ENCODE data around the gene TRAF3. TPM values are rescaled to one million over a fixed set of nuclear protein-coding genes. Genes with fewer than 3 reads are reported as not detected.

The TRAF3 gene
- total RNA-seq, 2 experiments from 2014 or later = 39.1 to 40.2 TPM

DNA sequence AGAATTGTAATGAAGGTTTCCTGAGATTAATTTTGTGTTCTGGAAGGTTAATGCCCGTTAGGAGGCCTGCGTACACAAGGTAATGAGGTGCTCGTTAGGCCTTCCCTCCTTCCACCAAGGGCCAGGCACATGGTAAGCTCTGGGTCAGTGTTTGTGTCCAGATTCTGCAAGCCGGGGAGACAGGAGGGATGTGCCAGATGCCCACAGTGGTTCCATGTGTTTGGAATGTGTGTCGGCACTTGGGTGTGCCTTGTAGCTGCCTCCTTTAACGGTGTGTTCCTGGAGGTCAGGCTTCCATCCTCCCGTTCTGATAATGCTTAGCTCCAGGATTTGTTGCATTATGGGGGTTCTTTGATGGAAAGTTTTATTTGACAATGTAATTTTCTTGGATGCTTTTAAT is 5.7 kb downstream of the TRAF3 start:
- Mint-ChIP-seq H3K36me3 (ENCODE audit: low read depth) (peaks cover 36% of the 10 kb centered on the region), H3K4me3 (no peak overlapping the region), H3K9me3 (no peaks in the 10 kb centered on the region)

DNA sequence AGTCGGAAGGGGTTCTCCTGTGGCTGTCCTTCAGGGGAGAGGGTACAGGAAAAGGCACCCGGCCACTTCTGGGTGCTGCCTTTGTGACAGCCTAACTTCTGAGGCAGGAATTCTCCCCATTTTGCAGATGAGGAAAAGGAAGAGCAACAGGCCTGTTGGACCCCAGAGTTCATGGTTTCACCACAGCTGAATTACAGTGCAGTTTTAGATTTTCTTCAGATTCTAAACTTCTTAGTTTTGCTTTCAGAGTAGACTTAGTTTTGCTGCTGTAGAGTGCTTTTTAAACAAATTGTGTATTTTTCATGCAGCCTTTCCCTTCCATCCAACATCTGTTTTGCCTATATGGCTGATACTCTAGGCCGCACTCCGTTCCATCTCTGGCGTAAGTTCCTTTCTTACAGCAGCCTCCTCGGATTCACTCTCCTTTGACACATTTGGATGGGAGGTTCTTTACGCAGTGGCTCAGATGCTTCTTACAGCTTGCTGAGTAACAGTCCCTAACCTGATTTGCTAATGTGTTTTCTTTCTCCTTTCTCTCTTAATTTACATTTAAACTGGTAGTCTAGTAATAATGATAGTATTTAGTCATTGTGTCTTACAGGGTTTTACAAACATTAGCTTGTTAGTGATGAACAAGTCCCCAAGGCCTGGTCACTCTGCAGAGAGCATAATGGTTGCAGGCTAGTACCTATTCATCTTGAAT is 7.8 kb downstream of the TRAF3 start:
- CTCF ChIA-PET = interaction anchor here (1.5 kb wide), 1 partner anchor 10 kb away, joined by 7 read pairs; no protein-coding TSS in a partner anchor
- peaks cover 26% of the 10 kb centered on the region for H3K36me3 Mint-ChIP-seq (ENCODE audit: low read depth)

More for the DNA sequence above, 5.7 kb downstream of the TRAF3 start:
- Mint-ChIP-seq H3K4me1 (ENCODE audit: low read depth) (peaks cover 72% of the 10 kb centered on the region), H3K27ac (no peak overlapping the region), H3K27me3 (no peaks in the 10 kb centered on the region)
- ChIA-PET CTCF (no interaction called here), POLR2A (interaction anchor here (1.1 to 1.5 kb wide), 2 partner anchors 36 to 82 kb away, joined by 3 to 5 read pairs; no protein-coding TSS in a partner anchor)
- DNase-seq = no peak
- intact Hi-C loops (cut with micrococcal nuclease) = no loop called here
- TF ChIP-seq, protein P1, sequence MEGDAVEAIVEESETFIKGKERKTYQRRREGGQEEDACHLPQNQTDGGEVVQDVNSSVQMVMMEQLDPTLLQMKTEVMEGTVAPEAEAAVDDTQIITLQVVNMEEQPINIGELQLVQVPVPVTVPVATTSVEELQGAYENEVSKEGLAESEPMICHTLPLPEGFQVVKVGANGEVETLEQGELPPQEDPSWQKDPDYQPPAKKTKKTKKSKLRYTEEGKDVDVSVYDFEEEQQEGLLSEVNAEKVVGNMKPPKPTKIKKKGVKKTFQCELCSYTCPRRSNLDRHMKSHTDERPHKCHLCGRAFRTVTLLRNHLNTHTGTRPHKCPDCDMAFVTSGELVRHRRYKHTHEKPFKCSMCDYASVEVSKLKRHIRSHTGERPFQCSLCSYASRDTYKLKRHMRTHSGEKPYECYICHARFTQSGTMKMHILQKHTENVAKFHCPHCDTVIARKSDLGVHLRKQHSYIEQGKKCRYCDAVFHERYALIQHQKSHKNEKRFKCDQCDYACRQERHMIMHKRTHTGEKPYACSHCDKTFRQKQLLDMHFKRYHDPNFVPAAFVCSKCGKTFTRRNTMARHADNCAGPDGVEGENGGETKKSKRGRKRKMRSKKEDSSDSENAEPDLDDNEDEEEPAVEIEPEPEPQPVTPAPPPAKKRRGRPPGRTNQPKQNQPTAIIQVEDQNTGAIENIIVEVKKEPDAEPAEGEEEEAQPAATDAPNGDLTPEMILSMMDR (IDR thresholded peaks at IDR 0.05) = no peak
- ATAC-seq = no peak

DNA sequence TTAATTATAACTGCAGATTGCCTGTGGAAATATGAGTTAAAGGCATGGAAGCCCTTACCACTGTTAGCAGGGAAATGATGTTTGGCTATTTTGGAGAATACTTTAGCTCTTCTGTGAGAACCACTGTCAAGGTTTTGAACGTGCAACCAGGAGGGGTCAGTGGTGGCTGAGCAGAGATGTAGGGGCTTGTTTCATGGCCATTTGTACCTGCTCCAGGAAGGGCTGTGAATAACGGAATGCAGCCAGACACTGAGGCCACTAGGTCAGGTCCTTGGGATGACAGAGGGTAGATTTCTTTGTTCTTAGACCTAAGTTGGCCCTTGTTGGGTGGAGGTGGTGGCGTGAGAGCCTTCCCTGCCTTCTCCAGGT is 8.3 kb downstream of the TRAF3 start:
- TF ChIP-seq, protein P1 (IDR thresholded peaks at IDR 0.05) = no peak
- peak overlapping the region; percentile 40 for H3K27ac Mint-ChIP-seq

More for the DNA sequence above, 7.8 kb downstream of the TRAF3 start:
- Mint-ChIP-seq H3K4me3 (no peak overlapping the region), H3K27ac (peak overlapping the region; percentile 41), H3K4me1 (ENCODE audit: low read depth) (peaks cover 72% of the 10 kb centered on the region), H3K27me3 (no peaks in the 10 kb centered on the region), H3K9me3 (no peaks in the 10 kb centered on the region)
- TF ChIP-seq, protein P1 (IDR thresholded peaks at IDR 0.05) = no peak
- POLR2A ChIA-PET = interaction anchor here (1.1 to 1.4 kb wide), 5 partner anchors 9 to 193 kb away, joined by 3 to 4 read pairs (median 4); no protein-coding TSS in a partner anchor
- intact Hi-C loops (cut with micrococcal nuclease) = no loop called here
- peak; percentile 20 for ATAC-seq
- DNase-seq = no peak

DNA sequence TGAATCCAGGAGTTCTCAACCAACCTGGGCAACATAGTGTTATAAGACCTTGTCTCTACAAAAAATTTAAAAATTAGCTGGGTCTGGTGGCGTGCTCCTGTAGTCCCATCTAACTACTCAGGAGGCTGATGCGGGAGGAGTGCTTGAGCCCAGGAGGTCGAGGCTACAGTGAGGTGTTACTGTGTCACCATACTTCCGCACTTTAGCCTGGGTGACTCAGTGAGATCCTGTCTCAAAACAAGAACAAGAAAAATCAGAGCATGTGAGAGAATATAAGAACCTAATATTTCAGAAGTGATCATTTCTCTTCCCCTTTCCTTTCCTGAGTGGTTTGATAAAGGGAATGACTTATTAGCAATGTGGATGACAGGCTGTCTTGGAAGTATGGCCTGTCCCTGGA is 9.5 kb downstream of the TRAF3 start:
- Mint-ChIP-seq H3K9me3 (peaks cover 6% of the 10 kb centered on the region), H3K27ac (no peak overlapping the region), H3K4me3 (no peak overlapping the region), H3K27me3 (no peaks in the 10 kb centered on the region), H3K4me1 (ENCODE audit: low read depth) (peaks cover 75% of the 10 kb centered on the region), H3K36me3 (ENCODE audit: low read depth) (peaks cover 31% of the 10 kb centered on the region)
- intact Hi-C loops (cut with micrococcal nuclease) = no loop called here
- ChIA-PET POLR2A (no interaction called here), CTCF (no interaction called here)
- TF ChIP-seq, protein P1 (IDR thresholded peaks at IDR 0.05) = no peak
- DNase-seq = no peak
- peak; percentile 73 for ATAC-seq

More for the DNA sequence above, 8.3 kb downstream of the TRAF3 start:
- H3K27me3 Mint-ChIP-seq = no peaks in the 10 kb centered on the region
- no peak for DNase-seq
- ChIA-PET CTCF (interaction anchor here (1.5 kb wide), 1 partner anchor 11 kb away, joined by 7 read pairs; no protein-coding TSS in a partner anchor), POLR2A (interaction anchor here (1.1 to 1.2 kb wide), 3 partner anchors 8 to 34 kb away, joined by 3 to 4 read pairs (median 4); no protein-coding TSS in a partner anchor)
- ATAC-seq = no peak
- peaks cover 29% of the 10 kb centered on the region for H3K36me3 Mint-ChIP-seq (ENCODE audit: low read depth)
- intact Hi-C loops (cut with micrococcal nuclease) = no loop called here
- H3K4me1 Mint-ChIP-seq (ENCODE audit: low read depth) = peaks cover 74% of the 10 kb centered on the region
- H3K9me3 Mint-ChIP-seq = no peaks in the 10 kb centered on the region
- no peak overlapping the region for H3K4me3 Mint-ChIP-seq

DNA sequence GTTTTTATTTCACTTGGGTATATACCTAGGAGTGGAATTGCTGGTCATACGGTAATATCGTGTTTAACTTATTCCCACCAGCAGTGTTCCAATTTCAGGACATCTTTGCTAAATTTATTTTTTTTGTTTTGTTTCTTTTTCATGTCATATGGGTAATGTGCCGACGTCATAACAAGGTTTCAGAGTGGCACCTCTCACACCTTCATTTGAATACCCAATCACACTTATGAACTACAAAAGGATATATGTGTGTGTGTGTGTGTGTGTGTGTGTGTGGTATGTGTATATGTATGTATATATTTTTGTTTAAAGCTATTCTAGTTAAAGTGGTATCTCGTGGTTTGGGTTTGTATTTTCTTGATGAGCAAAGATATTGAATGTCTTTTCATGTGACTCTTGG is 12.1 kb downstream of the TRAF3 start:
- POLR2A ChIA-PET = interaction anchor here (0.7 kb wide), 2 partner anchors 9 to 438 kb away, joined by 3 to 4 read pairs; no protein-coding TSS in a partner anchor
- ATAC-seq (no peak), DNase-seq (no peak)
- Mint-ChIP-seq H3K4me3 (no peak overlapping the region), H3K9me3 (peaks cover 13% of the 10 kb centered on the region), H3K4me1 (ENCODE audit: low read depth) (peaks cover 67% of the 10 kb centered on the region), H3K36me3 (ENCODE audit: low read depth) (peaks cover 52% of the 10 kb centered on the region), H3K27me3 (no peaks in the 10 kb centered on the region), H3K27ac (no peak overlapping the region)
- intact Hi-C loops (cut with micrococcal nuclease) = no loop called here
- TF ChIP-seq, protein P1 (IDR thresholded peaks at IDR 0.05) = no peak
- CTCF ChIA-PET = no interaction called here
